Stimulated activated CD8-positive, alpha-beta memory T cell treated with anti-CD3 and anti-CD28 coated beads, Interleukin-2, amount 100 ng/mL, for 48 hours (primary cell): ENCODE measurements around the gene DNASE1L3.
"Not testable (repeated sequence)": the region's sequence is repeated elsewhere in the genome, so short reads cannot be mapped to it uniquely, and the experiment has no call there.

ENCODE experiments used
- DNase-seq, 2 donors: peaks; one replicate each; pipeline ENCODE4 v3.0.0-alpha.2; 2020; ENCODE audit warnings: low read depth in 2 of 2

DNASE1L3 gene

GRCh38 chr3:58235970-58236369, 25.2 kb upstream of the DNASE1L3 start:
- no peak for DNase-seq

GRCh38 chr3:58234516-58234931, 23.8 kb upstream of the DNASE1L3 start:
- no peak for DNase-seq

- no peak for DNase-seq
Observed at GRCh38 chr3:58231666-58232065, 20.9 kb upstream of the DNASE1L3 start.

GRCh38 chr3:58230876-58231552, 20.2 kb upstream of the DNASE1L3 start:
- no peak for DNase-seq

- DNase-seq: not testable (repeated sequence)
Observed at GRCh38 chr3:58227933-58228332, 17.2 kb upstream of the DNASE1L3 start.

- no peak for DNase-seq
Observed at GRCh38 chr3:58223855-58224254, 13.1 kb upstream of the DNASE1L3 start.

GRCh38 chr3:58222161-58222724, 11.5 kb upstream of the DNASE1L3 start:
- no peak for DNase-seq

GRCh38 chr3:58218904-58219303, 8.1 kb upstream of the DNASE1L3 start:
- DNase-seq: no peak

GRCh38 chr3:58217209-58217811, 6.5 kb upstream of the DNASE1L3 start:
- peak; percentile 34 to 37 for DNase-seq

GRCh38 chr3:58216496-58217195, 5.9 kb upstream of the DNASE1L3 start:
- DNase-seq: no peak

GRCh38 chr3:58215317-58216025, 4.7 kb upstream of the DNASE1L3 start:
- DNase-seq: no peak

- peak; percentile 25 to 28 for DNase-seq
Observed at GRCh38 chr3:58214484-58215316, 3.9 kb upstream of the DNASE1L3 start.

- no peak for DNase-seq
Observed at GRCh38 chr3:58209933-58210332, 839 bp downstream of the DNASE1L3 start.

GRCh38 chr3:58207954-58208353, 2.8 kb downstream of the DNASE1L3 start:
- DNase-seq: no peak

- DNase-seq: peak in 1 of 2 donors; percentile 13
Observed at GRCh38 chr3:58206406-58207011, 4.3 kb downstream of the DNASE1L3 start.

- no peak for DNase-seq
Observed at GRCh38 chr3:58205981-58206380, 4.8 kb downstream of the DNASE1L3 start.

- no peak for DNase-seq
Observed at GRCh38 chr3:58204720-58205119, 6.1 kb downstream of the DNASE1L3 start.

- DNase-seq: no peak
Observed at GRCh38 chr3:58203541-58203940, 7.2 kb downstream of the DNASE1L3 start.

- no peak for DNase-seq
Observed at GRCh38 chr3:58202917-58203360, 7.8 kb downstream of the DNASE1L3 start.

- DNase-seq: not testable (repeated sequence)
Observed at GRCh38 chr3:58201451-58201850, 9.3 kb downstream of the DNASE1L3 start.
